K562 (cell line): Measurements from ENCODE around the gene MLLT11. TPM values are rescaled to one million over a fixed set of nuclear protein-coding genes. Genes with fewer than 3 reads are reported as not detected.

Experiments
- BRCA1 ChIP-seq, 2 experiments: fragments of 450-650 bp in 1 of 2; sonication (generic) in 1 of 2; formaldehyde crosslinking in 1 of 2; IDR thresholded peaks; 2 replicates each; pipeline versions ENCODE4 v1.5.0 to v1.6.1; 2017 to 2020; ENCODE audit warnings: mild to moderate bottlenecking in 1 of 2, missing genetic modification reagents in 1 of 2
- CAMTA2 ChIP-seq: fragments of 250-450 bp; sonication (Bioruptor Pico); conservative IDR thresholded peaks from 2 replicates; pipeline ENCODE4 v1.5.1; 2022
- CBX5 ChIP-seq: IDR thresholded peaks from 2 replicates; pipeline ENCODE4 v1.6.1; 2014; ENCODE audit warnings: low read depth, borderline replicate concordance
- ESRRA ChIP-seq: fragments of 450-650 bp; IDR thresholded peaks from 2 replicates; pipeline ENCODE4 v1.6.1; 2014; ENCODE audit warnings: low read depth, mild to moderate bottlenecking, moderate library complexity, borderline replicate concordance
- HDAC3 ChIP-seq: fragments of 450-650 bp; IDR thresholded peaks from 2 replicates; pipeline ENCODE4 v1.6.1; 2018; ENCODE audit warnings: borderline replicate concordance, mild to moderate bottlenecking, moderate library complexity; ENCODE audit not compliant: partially characterized antibody
- ILK ChIP-seq: fragments of 450-650 bp; IDR thresholded peaks from 2 replicates; pipeline ENCODE4 v1.6.1; 2016; ENCODE audit warnings: missing genetic modification characterization, low read depth, mild to moderate bottlenecking, missing compliant biosample characterization, moderate library complexity, borderline replicate concordance
- MCM2 ChIP-seq: fragments of 450-650 bp; IDR thresholded peaks from 2 replicates; pipeline ENCODE4 v1.6.1; 2017; ENCODE audit warnings: low read depth, mild to moderate bottlenecking
- NEUROD1 ChIP-seq: fragments of 150-350 bp; IDR thresholded peaks from 2 replicates; pipeline ENCODE4 v1.6.1; 2014; ENCODE audit warnings: borderline replicate concordance, low read length, low read depth; ENCODE audit not compliant: partially characterized antibody
- SMAD4 ChIP-seq: fragments of 250-450 bp; sonication (Bioruptor Pico); conservative IDR thresholded peaks from 2 replicates; pipeline ENCODE4 v1.8.0; 2021; ENCODE audit warnings: inconsistent platforms, mild to moderate bottlenecking, moderate library complexity
- THRAP3 ChIP-seq: fragments of 450-650 bp; IDR thresholded peaks from 2 replicates; pipeline ENCODE4 v1.6.1; 2016; ENCODE audit warnings: mild to moderate bottlenecking, inconsistent platforms, borderline replicate concordance
- ZBTB1 ChIP-seq: sonication (generic); formaldehyde crosslinking; IDR thresholded peaks from 2 replicates; pipeline ENCODE4 v1.8.1; 2023; ENCODE audit warnings: missing genetic modification reagents, low read depth, mild to moderate bottlenecking, borderline replicate concordance
- ZNF124 ChIP-seq: sonication (generic); formaldehyde crosslinking; IDR thresholded peaks from 2 replicates; pipeline ENCODE4 v1.8.1; 2022; ENCODE audit warnings: missing genetic modification reagents
- polyA plus RNA-seq, 8 experiments: library from polyadenylated mRNA; depleted of rRNA in 4 of 8; stranded (reverse) in 5 of 8; unstranded in 3 of 8; fragments of >200 nt; fragmentation: Nextera tagmentation in 2 of 8; fragmentation: Illumina TruSeq in 1 of 8; extraction: Ambion mirVana in 2 of 8; extraction: Trizol in 1 of 8; gene quantifications; 2 replicates each; pipeline versions ENCODE4 v1.2.1 to v1.2.3, GENCODE V29; 2011 to 2014; ENCODE audit warnings: inconsistent platforms in 1 of 8, missing spikeins in 1 of 8
- total RNA-seq, 7 experiments: library from RNA; depleted of rRNA in 6 of 7; stranded (reverse); fragments of >200 nt in 6 of 7; fragmentation: Illumina TruSeq in 2 of 7; extraction: Trizol in 2 of 7; gene quantifications; 2 replicates each; pipeline versions ENCODE4 v1.2.1 to v1.2.3, GENCODE V29; 2011 to 2021; ENCODE audit warnings: low replicate concordance in 1 of 7
- TF ChIP-seq, protein P1 (sequence below): fragments of 250-450 bp; sonication (Bioruptor Pico); IDR thresholded peaks from 2 replicates; pipeline ENCODE4 v1.4.0; 2020; ENCODE audit warnings: mild to moderate bottlenecking, moderate library complexity
- TF ChIP-seq, protein P2 (sequence below): fragments of 250-450 bp; sonication (Bioruptor Pico); IDR thresholded peaks from 2 replicates; pipeline ENCODE4 v1.8.0; 2022; ENCODE audit warnings: inconsistent platforms, mild to moderate bottlenecking, moderate library complexity, borderline replicate concordance
- TF ChIP-seq, protein P3 (sequence below): fragments of 250-450 bp; sonication (Bioruptor Pico); IDR thresholded peaks from 2 replicates; pipeline ENCODE4 v1.4.0; 2020; ENCODE audit warnings: mild to moderate bottlenecking, moderate library complexity
- TF ChIP-seq, protein P4 (sequence below): fragments of 150-350 bp; IDR thresholded peaks from 2 replicates; pipeline ENCODE4 v1.6.1; 2014; ENCODE audit warnings: low read depth, mild to moderate bottlenecking, low read length, borderline replicate concordance

Gene MLLT11
- total and polyA plus RNA-seq, 9 of the 15 experiments (the other 6 are each of a cell fraction or from before 2014, with no cell fraction given): 12.1 to 91.0 (median 22.0) TPM

- TF ChIP-seq, protein P1, sequence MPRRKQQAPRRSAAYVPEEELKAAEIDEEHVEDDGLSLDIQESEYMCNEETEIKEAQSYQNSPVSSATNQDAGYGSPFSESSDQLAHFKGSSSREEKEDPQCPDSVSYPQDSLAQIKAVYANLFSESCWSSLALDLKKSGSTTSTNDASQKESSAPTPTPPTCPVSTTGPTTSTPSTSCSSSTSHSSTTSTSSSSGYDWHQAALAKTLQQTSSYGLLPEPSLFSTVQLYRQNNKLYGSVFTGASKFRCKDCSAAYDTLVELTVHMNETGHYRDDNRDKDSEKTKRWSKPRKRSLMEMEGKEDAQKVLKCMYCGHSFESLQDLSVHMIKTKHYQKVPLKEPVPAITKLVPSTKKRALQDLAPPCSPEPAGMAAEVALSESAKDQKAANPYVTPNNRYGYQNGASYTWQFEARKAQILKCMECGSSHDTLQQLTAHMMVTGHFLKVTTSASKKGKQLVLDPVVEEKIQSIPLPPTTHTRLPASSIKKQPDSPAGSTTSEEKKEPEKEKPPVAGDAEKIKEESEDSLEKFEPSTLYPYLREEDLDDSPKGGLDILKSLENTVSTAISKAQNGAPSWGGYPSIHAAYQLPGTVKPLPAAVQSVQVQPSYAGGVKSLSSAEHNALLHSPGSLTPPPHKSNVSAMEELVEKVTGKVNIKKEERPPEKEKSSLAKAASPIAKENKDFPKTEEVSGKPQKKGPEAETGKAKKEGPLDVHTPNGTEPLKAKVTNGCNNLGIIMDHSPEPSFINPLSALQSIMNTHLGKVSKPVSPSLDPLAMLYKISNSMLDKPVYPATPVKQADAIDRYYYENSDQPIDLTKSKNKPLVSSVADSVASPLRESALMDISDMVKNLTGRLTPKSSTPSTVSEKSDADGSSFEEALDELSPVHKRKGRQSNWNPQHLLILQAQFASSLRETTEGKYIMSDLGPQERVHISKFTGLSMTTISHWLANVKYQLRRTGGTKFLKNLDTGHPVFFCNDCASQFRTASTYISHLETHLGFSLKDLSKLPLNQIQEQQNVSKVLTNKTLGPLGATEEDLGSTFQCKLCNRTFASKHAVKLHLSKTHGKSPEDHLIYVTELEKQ (CRISPR knock-in tag): no peak
- TF ChIP-seq SMAD4 (CRISPR knock-in tag) (peak; percentile 97), CAMTA2 (CRISPR knock-in tag) (peak; percentile 79; the same call in 1 of the 2 replicates), BRCA1 (IDR thresholded peaks at IDR 0.05) (no peak), BRCA1 (CRISPR knock-in tag; IDR thresholded peaks at IDR 0.05) (no peak), ZBTB1 (CRISPR knock-in tag) (peak; percentile 32; the same call in 1 of the 2 replicates), ZNF124 (CRISPR knock-in tag) (no peak), HDAC3 (peak; percentile 88), ILK (tag) (no peak), ESRRA (peak; percentile 80), CBX5 (no peak), THRAP3 (peak; percentile 88; the same call in 1 of the 2 replicates), MCM2 (no peak), NEUROD1 (peak; percentile 44)
- TF ChIP-seq, protein P2, sequence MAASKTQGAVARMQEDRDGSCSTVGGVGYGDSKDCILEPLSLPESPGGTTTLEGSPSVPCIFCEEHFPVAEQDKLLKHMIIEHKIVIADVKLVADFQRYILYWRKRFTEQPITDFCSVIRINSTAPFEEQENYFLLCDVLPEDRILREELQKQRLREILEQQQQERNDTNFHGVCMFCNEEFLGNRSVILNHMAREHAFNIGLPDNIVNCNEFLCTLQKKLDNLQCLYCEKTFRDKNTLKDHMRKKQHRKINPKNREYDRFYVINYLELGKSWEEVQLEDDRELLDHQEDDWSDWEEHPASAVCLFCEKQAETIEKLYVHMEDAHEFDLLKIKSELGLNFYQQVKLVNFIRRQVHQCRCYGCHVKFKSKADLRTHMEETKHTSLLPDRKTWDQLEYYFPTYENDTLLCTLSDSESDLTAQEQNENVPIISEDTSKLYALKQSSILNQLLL (CRISPR knock-in tag): no peak
- TF ChIP-seq, protein P3, sequence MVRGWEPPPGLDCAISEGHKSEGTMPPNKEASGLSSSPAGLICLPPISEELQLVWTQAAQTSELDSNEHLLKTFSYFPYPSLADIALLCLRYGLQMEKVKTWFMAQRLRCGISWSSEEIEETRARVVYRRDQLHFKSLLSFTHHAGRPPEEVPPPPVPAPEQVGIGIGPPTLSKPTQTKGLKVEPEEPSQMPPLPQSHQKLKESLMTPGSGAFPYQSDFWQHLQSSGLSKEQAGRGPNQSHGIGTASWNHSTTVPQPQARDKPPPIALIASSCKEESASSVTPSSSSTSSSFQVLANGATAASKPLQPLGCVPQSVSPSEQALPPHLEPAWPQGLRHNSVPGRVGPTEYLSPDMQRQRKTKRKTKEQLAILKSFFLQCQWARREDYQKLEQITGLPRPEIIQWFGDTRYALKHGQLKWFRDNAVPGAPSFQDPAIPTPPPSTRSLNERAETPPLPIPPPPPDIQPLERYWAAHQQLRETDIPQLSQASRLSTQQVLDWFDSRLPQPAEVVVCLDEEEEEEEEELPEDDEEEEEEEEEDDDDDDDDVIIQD (CRISPR knock-in tag): no peak
- TF ChIP-seq, protein P4, sequence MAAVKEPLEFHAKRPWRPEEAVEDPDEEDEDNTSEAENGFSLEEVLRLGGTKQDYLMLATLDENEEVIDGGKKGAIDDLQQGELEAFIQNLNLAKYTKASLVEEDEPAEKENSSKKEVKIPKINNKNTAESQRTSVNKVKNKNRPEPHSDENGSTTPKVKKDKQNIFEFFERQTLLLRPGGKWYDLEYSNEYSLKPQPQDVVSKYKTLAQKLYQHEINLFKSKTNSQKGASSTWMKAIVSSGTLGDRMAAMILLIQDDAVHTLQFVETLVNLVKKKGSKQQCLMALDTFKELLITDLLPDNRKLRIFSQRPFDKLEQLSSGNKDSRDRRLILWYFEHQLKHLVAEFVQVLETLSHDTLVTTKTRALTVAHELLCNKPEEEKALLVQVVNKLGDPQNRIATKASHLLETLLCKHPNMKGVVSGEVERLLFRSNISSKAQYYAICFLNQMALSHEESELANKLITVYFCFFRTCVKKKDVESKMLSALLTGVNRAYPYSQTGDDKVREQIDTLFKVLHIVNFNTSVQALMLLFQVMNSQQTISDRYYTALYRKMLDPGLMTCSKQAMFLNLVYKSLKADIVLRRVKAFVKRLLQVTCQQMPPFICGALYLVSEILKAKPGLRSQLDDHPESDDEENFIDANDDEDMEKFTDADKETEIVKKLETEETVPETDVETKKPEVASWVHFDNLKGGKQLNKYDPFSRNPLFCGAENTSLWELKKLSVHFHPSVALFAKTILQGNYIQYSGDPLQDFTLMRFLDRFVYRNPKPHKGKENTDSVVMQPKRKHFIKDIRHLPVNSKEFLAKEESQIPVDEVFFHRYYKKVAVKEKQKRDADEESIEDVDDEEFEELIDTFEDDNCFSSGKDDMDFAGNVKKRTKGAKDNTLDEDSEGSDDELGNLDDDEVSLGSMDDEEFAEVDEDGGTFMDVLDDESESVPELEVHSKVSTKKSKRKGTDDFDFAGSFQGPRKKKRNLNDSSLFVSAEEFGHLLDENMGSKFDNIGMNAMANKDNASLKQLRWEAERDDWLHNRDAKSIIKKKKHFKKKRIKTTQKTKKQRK: no peak
These were observed 10.5 kb downstream of the MLLT11 start, which contains the start of gene GABPB2 (continued) for GRCh38 chr1:151070474-151071276.
